Stimulated activated CD4-positive, alpha-beta T cell treated with anti-CD3 and anti-CD28 coated beads, Interleukin-4, amount 100 ng/mL, for 1 hour (primary cell): ENCODE results near the gene IL21R.
"Not testable (repeated sequence)": the region's sequence is repeated elsewhere in the genome, so short reads cannot be mapped to it uniquely, and the experiment has no call there.

Source experiments
- DNase-seq: peaks from one replicate; pipeline ENCODE4 v3.0.0-alpha.2; 2020

Gene IL21R

DNA sequence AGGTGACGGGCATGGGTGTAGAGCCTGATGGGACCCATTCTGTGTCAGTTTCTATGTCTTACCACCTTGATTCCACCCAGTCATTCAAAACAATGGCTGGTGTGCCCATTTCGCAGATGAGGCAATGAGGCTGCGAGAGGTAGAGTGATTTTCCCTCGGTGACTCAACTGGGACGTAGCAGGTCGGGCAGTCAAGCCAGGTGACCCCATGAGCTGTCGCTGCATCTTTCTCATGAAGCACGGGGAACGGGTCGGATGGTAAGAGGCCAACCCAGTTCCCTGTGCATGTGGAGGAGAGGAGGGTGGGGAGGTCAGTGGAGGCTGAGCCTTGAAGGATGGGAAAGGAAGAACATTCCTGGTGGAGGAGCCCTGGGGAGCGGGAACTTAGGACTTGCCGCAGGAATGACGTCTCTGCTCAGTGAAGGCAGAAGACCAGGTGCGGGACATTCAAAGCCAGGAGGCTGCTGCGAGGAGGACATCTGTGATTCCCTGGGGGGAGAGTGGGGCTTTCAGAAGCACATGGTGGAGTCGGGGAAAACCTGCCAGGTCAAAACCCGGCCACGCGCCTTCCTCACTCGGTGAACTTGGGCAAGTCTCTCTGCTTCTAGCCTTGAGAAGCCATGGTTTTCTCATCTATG, 1.1 kb downstream of the IL21R start:
- DNase-seq: peak; percentile 56

DNA sequence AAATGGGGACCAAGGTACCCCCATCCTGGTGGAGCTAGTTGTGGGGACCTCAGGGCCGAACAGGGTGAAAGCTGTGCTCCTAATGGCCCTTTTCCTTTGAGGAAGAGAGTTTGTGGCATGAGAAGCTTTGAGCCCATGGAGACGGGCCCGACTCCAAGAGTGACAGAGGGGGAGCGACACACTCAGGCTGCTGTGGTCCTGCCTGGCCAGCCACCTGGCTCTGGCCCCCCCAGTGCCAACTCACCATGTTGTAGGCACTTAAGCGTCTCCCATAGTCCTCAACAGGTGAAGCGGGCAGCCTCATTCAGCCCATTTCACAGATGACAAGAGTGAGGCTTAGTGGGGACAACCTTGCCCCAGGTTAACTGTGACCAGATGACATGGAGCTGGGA, 1.6 kb downstream of the IL21R start:
- no peak for DNase-seq

DNA sequence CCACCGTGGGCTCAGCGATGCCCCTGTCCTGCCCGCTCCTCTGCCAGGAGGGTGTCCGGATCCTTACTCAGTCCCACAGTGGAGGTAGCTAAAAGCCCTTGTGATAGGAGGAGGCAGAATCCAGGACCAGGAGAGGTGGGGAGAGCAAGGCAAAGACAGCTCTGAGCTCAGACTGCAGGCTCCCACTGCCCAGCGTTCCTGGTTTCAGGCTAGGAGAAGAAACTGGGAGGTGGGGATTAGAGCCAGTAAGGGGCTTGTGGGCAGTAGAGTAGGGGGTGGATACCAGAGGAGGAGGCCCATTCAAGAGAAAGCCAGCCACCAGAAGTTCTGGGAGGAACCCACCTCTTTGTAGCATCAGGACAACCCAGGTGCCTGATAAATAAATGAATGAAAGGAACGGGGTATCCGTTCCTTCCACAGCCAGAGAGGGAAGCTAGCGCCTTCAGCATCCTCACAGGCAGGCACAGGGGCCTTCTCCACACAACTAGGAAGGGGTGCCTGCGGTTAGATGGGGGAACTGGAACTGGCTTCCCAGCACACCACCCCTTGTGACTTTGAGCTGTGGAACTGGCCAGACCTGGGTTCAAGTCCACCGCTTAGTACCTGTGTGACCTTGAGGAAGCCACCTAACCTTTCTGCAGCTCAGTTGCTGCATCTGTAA, 2.3 kb downstream of the IL21R start:
- peak; percentile 33 for DNase-seq

DNA sequence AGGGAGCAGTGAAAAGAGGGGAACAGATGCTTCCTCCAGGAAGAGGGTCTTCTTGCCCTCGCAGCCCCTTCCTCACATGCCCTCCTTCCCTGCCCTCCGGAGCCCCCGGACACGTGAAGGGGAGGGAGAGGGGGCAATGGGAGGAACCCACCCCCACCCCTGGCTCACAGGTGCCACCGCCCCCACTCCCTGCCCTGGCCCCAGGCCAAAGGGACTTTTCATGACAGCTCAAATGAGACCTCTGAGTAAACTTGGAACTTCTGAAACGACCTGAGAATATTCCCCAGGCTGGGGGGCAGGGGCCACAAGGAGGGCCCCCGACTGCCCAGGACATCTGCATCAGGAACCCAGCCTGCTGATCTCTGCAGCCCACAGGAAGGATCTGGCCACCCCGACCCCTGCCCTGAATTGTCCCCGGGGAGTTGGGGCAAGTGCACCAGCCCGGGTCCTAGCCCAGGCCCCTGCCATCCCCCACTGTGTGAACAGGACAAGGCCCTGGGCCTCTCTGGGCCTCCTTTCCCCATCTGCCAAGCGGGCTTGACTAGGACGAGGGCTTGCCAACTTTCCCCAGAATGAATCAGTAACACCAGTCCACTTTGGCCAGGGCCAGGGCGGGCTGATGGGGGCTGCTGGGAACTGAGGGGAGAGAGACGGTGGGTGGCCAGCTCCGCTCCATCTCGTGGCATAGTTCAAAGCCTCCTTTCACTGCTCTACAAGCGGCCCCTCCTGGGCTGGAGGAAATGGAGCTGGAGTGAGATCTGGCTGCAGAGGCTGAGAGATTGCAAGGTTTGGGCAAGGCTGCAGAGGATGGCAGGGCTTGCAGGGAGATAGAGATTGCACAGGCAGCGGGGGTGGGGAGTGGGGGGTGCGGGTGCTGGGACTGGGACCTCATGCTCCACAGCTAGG, 3.8 kb downstream of the IL21R start:
- DNase-seq: peak; percentile 86

DNA sequence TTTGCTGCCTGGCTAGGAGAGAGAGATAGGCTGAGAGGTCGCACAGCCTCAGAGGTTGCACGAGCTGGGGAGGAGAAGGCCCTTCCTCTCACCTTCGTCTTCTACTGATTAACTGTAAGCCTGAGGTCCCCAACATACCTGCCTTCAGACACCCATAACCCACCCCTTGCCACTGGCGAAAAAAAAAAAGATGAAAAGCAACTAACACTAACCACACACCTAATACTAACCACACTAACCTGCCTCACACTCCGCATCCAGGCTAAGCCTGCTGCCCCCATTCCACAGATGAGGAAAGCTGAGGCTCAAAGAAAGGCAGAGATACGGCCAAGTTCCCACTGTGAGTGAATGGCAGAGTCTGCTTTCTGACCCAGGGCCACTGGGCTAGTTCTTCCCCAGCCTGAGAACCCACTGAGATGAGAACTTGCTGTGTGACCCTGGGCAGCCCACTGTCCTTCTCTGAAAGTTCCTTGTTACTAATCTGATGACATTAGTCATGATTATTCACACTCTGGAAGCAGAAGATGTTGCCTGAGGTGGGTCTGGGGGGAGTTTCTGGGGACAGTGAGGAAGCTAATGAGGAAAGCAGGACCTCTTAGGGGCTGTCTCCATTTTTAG, 4.6 kb downstream of the IL21R start:
- DNase-seq: no peak

DNA sequence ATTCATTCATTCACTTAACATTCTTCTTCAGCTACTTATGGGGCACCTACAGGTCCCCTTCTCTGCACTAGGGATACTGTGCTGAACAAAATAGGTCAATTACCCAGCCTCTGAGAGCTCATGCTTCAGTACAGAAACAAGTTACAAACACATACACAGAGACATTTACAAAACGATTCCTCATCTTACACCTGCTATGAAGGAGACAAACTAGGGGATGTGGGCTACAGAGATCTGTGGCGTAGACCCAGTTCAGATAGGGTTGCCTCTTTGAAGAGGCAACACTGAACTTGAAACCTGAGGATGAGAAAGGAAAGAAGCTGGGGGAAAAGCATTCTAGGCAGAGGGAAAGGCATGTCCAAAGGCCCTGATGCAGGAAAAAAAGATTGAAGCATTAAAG, 5.2 kb downstream of the IL21R start:
- no peak for DNase-seq

DNA sequence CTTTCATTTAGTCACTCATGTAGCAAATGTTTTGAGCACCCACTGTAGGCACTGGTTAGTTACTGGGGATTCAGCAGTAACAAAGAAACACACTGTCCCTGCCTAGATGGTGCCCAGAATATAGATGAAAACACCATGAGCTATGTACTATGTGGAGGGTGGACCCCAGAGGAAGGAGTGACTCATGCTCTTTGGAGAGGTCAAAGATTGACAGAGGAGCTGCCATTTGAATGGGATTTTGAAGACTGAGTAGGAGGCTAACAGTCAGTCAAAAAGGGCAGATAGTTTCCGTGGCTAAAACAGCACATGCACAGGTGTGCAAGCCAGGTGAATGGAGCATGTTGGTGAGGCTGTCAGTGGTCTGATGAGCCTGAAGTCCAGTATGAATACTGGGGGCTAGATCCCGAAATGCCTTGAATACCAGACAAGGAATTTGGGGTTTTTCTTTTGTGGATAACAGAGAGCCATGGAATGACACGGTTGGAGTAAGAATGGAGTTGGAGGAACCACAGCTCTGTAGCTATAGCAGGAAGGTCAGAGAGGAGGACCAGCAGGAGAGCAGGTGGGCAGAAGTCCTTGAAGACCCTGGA, 6.1 kb downstream of the IL21R start:
- DNase-seq: no peak

DNA sequence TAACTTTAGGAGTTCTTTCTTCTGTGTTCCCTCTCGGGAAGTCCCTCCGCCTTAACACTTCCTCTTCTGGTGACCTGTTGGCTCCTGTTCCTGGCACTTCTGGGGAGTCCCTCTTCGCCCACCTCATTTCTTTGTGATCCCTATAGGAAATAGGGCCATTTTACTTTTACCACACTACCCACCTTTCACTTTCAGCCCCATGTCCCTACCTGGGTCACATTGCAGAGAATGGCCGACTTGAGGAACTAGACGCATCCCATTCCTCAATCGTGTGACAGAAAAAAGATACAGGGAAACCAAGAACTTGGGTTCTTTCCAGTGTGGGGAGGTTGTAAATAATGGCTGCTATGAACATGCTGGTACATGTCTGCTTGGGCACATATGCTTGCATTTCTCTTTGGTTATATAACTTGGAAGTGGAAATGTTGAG, 6.6 kb downstream of the IL21R start:
- DNase-seq: no peak

DNA sequence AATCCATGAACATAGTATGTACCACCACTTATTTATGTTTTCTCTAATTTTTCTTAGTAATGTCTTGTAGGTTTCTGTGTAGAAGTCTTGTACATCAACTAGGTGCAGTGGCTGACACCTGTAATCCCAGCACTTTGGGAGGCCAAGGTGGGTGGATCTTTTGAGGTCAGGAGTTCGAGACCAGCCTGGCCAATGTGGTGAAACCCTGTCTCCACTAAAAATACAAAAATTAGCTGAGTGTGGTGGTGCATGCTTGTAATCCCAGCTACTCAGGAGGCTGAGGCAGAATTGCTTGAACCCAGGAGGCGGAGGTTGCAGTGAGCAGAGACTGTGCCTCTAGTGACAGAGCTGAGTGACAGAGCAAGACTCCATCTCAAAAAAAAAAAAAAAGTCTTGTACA, 8.0 kb downstream of the IL21R start:
- not testable (repeated sequence) for DNase-seq

DNA sequence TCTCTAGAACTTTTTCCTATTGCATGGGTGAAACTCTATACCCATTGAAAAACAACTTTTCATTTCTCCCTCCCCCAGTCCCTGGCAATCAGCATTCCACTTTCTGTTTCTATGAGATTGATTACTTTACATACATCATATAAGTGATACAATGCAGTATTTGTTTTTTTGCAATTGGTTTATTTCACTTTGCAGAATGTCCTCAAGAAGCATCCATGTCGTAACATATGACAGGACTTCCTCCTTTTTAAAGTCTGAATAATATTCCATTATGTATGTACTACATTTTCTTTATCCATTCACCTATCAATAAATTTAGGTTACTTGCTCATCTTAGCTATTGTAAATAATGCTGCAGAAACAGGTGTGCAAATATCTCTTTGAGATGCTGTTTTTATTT, 8.8 kb downstream of the IL21R start:
- DNase-seq: no peak

DNA sequence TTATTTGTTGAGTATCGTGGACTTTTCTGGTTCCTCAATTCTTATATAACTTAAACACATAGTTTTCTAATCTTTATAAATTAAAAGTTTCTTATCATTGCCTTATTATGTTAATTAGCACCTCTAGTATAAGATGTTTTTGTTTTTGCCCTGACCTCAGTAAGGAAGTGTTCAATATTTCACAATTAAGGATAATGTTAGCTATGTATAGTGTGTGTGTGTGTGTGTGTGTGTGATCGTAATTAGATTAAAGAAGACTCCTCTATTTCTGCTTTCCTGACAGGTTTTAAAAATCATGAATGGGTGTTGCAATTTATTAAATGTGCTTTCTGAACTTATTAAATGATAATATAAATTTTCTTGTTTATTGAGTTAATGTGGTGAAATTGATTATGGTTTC, 12.0 kb downstream of the IL21R start:
- no peak for DNase-seq

DNA sequence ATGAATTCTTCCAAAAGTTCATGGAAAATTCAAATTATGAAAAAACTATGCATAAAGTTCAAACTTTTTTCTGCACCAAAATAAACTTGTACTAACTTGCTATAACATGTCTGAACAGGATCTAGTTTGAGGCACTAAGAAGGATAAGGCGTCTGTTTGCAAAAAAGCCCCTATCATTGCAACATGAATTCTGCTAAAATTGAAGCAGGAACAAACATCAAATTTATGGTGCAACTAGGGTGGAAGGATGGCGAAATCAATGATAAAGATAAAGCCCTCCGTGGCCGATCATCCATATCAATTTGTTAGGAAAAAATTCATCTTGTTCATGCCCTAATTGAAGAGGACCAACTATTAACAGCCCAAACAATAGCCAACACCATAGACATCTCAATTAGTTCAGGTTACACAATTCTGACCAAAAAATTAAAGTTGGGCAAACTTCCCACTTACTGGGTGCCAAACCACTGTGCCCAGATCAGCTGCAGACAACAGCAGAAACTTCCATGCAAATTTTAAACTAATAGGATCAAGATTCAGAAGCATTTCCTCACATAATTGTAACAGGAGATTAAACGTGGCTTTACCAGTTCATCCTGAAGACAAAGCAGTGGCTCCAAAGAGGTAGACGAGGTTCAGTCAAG, 12.9 kb downstream of the IL21R start:
- no peak for DNase-seq

DNA sequence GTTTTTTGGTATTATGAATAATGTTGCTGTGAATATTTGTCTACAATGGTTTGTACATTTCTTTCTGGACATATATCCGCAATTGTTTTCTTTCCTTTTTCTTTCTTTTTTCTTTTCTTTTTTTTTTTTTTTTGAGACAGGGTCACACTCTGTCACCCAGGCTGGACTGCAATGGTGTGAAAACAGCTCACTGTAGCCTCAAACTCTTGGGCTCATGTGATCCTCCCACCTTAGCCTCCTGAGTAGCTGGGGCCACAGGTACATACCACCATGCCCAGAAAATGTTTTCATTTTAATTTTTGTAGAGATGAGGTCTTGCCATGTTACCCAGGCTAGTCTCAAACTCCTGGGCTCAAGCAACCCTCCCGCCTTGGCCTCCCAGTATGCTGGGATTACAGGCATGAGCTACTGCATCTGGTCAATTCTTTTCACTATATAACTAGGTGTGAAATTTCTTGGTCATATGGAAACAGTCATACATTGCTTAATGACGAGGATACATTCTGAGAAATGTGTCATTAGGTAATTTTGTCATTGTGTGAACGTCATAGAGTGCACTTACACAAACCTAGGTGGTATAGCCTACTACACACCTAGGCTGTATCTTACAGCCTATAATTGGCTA, 15.2 kb downstream of the IL21R start:
- DNase-seq: no peak

DNA sequence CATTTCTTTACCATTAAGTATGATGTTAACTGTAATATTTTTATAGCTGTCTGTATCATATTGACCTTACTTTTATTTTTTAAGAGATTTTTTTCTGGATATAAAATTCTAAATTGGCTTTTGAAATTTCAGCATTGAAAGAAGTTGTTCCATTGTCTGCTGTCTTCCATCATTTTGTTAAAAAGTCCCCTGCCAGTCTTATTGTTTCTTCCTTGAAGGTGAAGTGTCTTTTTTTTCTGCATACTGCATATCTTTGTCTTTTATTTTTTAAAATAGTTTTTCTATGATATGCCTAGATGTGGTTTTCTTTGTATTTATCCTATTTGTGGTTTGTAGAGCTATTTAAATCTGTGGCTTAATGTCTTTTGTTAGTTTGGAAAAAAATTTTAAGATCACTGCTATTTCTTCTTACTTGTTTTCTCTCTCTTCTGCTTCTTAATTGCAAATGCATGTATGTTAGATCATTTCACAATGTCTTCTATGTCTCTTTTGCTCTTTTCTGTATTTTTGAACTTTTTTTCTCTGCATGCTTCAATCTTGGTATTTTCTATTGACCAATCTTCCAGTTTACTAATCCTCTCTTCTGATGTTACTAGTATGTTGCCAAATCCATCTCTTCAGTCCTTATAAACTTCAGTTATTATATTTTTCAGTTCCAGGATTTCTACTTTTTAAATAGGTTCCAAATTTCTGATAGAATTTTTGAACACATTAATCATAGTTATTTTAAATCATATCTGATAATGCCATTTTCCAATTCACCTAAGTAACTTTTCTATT, 20.2 kb downstream of the IL21R start:
- no peak for DNase-seq

DNA sequence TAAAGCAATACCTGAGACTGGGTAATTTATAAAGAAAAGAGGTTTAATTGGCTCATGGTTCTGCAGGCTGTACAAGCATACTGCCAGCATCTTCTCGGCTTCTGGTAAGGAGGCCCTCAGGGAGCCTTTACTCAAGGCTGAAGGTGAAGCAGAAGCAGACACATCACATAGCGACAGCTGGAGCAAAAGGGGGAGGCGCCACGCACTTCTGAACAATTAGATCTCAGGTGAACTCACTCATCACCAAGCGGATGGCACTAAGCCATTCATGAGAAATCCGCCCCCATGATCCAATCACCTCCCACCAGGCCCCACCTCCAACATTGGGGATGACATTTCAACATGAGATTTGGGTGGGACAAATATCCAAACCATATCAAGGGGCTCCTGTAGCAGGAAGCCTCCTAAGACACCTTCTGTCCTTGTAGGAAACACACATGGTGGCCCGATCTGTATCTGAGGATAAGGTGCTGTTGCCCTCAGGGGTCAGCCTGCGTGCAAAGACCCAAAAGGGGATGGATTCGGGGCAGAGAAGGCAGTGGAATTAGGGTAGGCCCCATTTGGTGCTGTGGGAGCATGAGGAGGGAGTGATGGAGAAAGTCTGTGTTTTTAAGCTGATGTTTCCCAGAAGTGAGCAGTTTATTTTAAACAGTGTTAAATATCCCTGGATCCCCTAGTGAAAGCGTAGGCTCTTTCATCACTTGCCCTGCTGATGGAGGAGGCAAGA, 23.0 kb downstream of the IL21R start:
- no peak for DNase-seq

DNA sequence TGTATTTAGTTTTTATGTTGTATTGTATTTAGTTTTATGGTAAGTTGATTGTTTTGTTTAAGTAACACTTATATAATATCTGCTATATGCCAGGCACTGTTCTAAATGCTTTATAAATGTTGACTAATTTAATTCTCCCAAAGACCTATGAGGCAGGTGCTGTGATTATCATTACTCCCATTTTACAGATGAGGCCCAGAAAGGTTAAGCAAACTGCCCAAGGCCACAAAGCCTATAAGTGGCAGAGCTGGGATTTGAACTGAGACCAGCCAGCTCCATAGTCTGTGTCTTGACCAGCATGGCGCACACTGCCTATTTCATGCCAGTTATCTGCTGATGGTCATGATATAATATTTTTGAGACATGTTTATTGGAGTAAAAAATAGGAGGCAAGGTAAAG, 24.0 kb downstream of the IL21R start:
- DNase-seq: no peak

DNA sequence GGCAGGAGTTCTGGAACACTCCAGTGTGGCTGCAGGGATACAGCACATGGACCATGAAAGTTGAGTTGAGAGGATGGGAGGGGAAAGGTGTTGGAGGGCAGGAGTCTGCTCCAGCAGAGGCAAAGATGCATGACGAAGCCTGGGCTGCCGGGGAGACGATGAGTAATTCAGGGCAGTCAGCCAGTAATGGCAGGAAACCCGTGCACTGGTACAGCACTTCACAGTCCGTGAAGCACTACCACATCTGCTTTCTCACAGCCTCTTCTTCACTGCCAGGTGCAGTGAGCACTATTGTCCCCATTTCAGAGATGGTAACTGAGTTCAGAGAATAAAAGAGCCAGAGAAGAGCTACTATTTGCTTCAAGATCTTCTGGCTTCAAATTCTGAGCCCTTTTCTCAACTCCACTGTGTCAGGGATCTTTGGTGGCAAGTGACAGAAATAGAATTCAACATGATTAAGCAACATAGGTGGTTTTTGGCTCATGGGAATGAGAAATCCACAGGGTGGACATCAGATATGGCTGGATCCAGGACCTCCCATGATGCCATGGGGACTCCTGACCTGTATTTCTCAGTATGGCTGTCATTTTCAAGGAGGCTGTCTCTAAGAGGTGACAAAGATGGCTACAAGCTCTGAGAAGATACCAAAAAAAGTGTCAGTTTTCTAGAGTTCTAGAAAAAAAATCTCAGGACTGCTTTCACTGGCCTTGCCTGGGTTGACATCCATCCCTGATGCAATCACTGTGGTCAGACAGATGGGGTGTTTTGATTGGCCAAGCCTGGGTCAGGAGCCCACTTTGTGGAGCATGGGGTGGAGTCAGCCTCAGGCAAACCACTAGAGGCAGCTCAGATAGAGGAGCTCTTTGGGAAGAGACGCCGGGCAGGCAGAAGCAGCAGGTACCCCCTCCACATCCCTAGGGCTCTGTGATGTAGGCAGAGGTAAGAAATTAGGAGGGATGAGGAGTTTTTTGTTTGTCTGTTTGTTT, 24.7 kb downstream of the IL21R start:
- peak; percentile 69 for DNase-seq

DNA sequence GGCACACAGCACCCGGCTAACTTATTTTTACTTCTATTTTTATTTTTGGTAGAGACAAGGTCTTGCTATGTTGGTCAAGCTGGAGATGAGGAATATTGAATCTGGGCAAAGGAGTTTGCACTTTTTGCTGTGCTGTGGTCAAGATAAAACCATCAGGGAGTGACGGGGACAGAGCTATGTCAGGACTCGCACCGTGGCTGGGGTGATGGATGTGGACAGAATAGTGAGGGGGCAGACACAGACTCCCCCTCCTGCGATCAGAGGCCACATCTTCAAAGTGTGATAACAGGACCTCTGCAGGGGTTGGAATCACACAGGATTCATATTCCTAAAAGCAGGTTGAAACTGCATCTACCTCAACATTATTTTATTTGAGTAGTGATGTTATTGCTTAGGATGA, 25.6 kb downstream of the IL21R start:
- no peak for DNase-seq
